Epithelial cell of esophagus (primary cell): ENCODE results near the gene DYNLT1.

Experiments
- DNase-seq: peaks from one replicate; pipeline ENCODE4 v3.0.0; 2010; ENCODE audit warnings: low read depth
- H3K4me3 ChIP-seq: 2 replicates; pipeline ENCODE4 v1.5.1; 2011; ENCODE audit warnings: mild to moderate bottlenecking, low read length, control low read depth
- CTCF ChIP-seq: IDR thresholded peaks from 2 replicates; pipeline ENCODE4 v1.5.1; 2011; ENCODE audit warnings: low read depth, mild to moderate bottlenecking, low read length, control low read depth, inconsistent platforms; ENCODE audit not compliant: insufficient read depth; ENCODE audit errors: missing control alignments

The DYNLT1 gene

GRCh38 chr6:158599635-158600034, 44.9 kb downstream of the DYNLT1 start:
- TF ChIP-seq CTCF, result no peak
- no peak overlapping the region for H3K4me3 ChIP-seq

GRCh38 chr6:158597565-158597964, 47.0 kb downstream of the DYNLT1 start:
- no peak for TF ChIP-seq CTCF
- DNase-seq, result no peak
- no peak overlapping the region for H3K4me3 ChIP-seq

More at GRCh38 chr6:158599635-158600034, 44.9 kb downstream of the DYNLT1 start:
- no peak for DNase-seq

- DNase-seq, result no peak
- H3K4me3 ChIP-seq, result no peak overlapping the region
- TF ChIP-seq CTCF, result no peak
These were observed 47.7 kb downstream of the DYNLT1 start for GRCh38 chr6:158596861-158597260.

- peak; percentile 15 for DNase-seq
- TF ChIP-seq CTCF, result peak; percentile 23
- H3K4me3 ChIP-seq, result no peak overlapping the region
These were observed 49.3 kb downstream of the DYNLT1 start for GRCh38 chr6:158595223-158595622.

- TF ChIP-seq CTCF, result no peak
- no peak for DNase-seq
- no peak overlapping the region for H3K4me3 ChIP-seq
These were observed 50.9 kb downstream of the DYNLT1 start for GRCh38 chr6:158593670-158594069.

GRCh38 chr6:158591810-158592209, 52.7 kb downstream of the DYNLT1 start:
- no peak for TF ChIP-seq CTCF
- no peak for DNase-seq
- no peak overlapping the region for H3K4me3 ChIP-seq

- no peak for TF ChIP-seq CTCF
- no peak overlapping the region for H3K4me3 ChIP-seq
- no peak for DNase-seq
These were observed 53.3 kb downstream of the DYNLT1 start for GRCh38 chr6:158591134-158591809.
